Panc1 (cell line): ENCODE results near the gene DMBX1. TPM values are rescaled to one million over a fixed set of nuclear protein-coding genes. Genes with fewer than 3 reads are reported as not detected.
A peak's percentile ranks its signal among the peaks of the same experiment; 100 is the strongest.

Experiments used
- ATAC-seq: fragments of 200-7000 bp; cut with Tn5 transposase; 2 replicates; pipeline ENCODE4 v1.9.1; 2020; ENCODE audit warnings: mild to moderate bottlenecking, moderate library complexity
- BruUV-seq: library from RNA; stranded (reverse); fragments of 400-500 nt; replicated peaks from 2 replicates; lab custom pipeline; 2021; lab: Mats Ljungman, UMichigan
- CTCF ChIA-PET: fragments of 300-600 bp; sonication (Branson Sonifier 250); formaldehyde crosslinking; loops from one replicate; lab custom pipeline; 2022; ENCODE audit warnings: antibody characterized with exemption; lab: Charles Lee
- POLR2A ChIA-PET: fragments of 300-600 bp; sonication (Branson Sonifier 250); formaldehyde crosslinking; loops from one replicate; lab custom pipeline; 2022; ENCODE audit warnings: antibody characterized with exemption; lab: Charles Lee
- DNase-seq: peaks from one replicate; pipeline ENCODE4 v3.0.0-alpha.2; 2010; ENCODE audit warnings: low read depth, low spot score
- H3K27ac ChIP-seq: 2 replicates; pipeline ENCODE4 v1.5.1; 2011; ENCODE audit warnings: mild to moderate bottlenecking, low read length, inconsistent platforms
- H3K27me3 ChIP-seq: fragments of 200-500 bp; sonication (Bioruptor generic); 2 replicates; pipeline ENCODE4 v1.6.0; 2014; ENCODE audit warnings: low read length, inconsistent platforms; ENCODE audit not compliant: control insufficient read depth, insufficient read depth
- H3K36me3 ChIP-seq: fragments of 200-500 bp; sonication (Bioruptor generic); 2 replicates; pipeline ENCODE4 v1.5.1; 2014; ENCODE audit warnings: inconsistent platforms, mild to moderate bottlenecking, low read length, moderate library complexity; ENCODE audit not compliant: control insufficient read depth, insufficient read depth
- H3K4me1 ChIP-seq: 2 replicates; pipeline ENCODE4 v1.5.1; 2011; ENCODE audit warnings: inconsistent platforms, mild to moderate bottlenecking, low read length, moderate library complexity; ENCODE audit not compliant: control insufficient read depth, insufficient read depth
- H3K4me3 ChIP-seq, 2 experiments: 2 replicates each; pipeline ENCODE4 v1.5.1; 2011 to 2012; ENCODE audit warnings: low read depth in 2 of 2, low read length in 2 of 2, mild to moderate bottlenecking in 2 of 2, inconsistent platforms in 1 of 2, moderate library complexity in 1 of 2
- H3K9me3 ChIP-seq: fragments of 200-500 bp; sonication (Bioruptor generic); 2 replicates; pipeline ENCODE4 v1.5.1; 2014; ENCODE audit warnings: low read depth, mild to moderate bottlenecking, inconsistent platforms, low read length, moderate library complexity; ENCODE audit not compliant: control insufficient read depth, insufficient read depth
- POLR2AphosphoS5 ChIP-seq: IDR thresholded peaks from 2 replicates; pipeline ENCODE4 v1.6.1; 2012; ENCODE audit warnings: mild to moderate bottlenecking, low read depth, low read length, moderate library complexity
- SIN3A ChIP-seq: IDR thresholded peaks from 2 replicates; pipeline ENCODE4 v1.6.1; 2012; ENCODE audit warnings: low read depth, mild to moderate bottlenecking, low read length, moderate library complexity, borderline replicate concordance; ENCODE audit not compliant: insufficient read depth
- TCF7L2 ChIP-seq: IDR thresholded peaks from 2 replicates; pipeline ENCODE4 v1.6.1; 2011; ENCODE audit warnings: mild to moderate bottlenecking, low read depth, low read length, inconsistent platforms
- in situ Hi-C: cut with HindIII; loops from 2 replicates; pipeline ENCODE4 v1.10.0; 2016; ENCODE audit warnings: low sequenced_read_pairs, low pct_unique_long_range_greater_than_20kb
- intact Hi-C: fragments of 100-400 bp; cut with micrococcal nuclease; formaldehyde crosslinking; loops from one replicate; pipeline ENCODE4 v1.10.0; 2022; ENCODE audit not compliant: unreplicated experiment
- total RNA-seq: library from RNA; stranded (reverse); gene quantifications from one replicate; pipeline ENCODE4 v1.2.1, GENCODE V29; 2021; ENCODE audit not compliant: unreplicated experiment
- TF ChIP-seq, protein P1 (sequence below): fragments of 450-650 bp; IDR thresholded peaks from 2 replicates; pipeline ENCODE4 v1.5.1; 2017; ENCODE audit warnings: mild to moderate bottlenecking
- TF ChIP-seq, protein P2 (sequence below), 2 experiments: IDR thresholded peaks; 2 replicates each; pipeline ENCODE4 v1.6.1; 2011 to 2012; ENCODE audit warnings: low read depth in 2 of 2, control low read depth in 1 of 2, low read length in 1 of 2, mild to moderate bottlenecking in 1 of 2, moderate library complexity in 1 of 2; ENCODE audit not compliant: insufficient read depth in 1 of 2

DMBX1 gene
- total RNA-seq, 1 experiment from 2014 or later = 0.05 TPM

DNA sequence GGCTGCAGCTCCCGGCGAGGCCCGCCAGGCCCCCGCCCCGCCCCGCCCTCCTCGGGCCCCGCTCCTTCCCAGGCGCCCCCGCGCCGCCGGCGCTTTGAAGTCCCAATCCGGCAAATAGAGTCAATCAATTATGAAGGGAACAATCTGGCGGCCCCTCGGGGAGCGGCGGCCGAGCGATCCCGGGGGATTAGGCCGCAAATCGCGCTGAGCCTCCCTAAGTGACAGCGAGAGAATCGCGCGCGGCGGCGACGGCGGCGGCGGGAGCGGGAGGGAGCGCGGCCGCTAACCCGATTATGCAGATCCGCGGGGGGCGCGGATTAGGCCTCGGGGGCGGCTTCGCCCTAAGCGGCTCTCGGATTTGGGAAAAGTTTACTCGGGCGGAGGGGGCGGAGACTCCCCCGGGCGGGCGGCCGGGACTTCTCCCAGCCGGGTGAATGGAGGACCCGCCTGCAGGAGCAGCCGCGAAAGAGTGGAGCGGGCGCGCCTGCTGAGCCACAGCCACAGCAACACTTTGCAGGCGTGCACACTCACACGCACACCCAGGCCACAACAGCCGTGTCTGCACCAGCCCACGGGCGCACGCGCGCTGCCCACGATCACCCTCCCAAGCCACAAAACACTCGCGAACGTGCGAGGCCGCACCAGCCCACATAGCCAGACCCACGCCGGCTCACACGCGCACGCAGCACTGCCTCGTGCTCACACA, 23.0 kb upstream of the DMBX1 start:
- H3K27me3 ChIP-seq = peaks cover 5% of the 10 kb centered on the region; the same call in 1 of the 2 replicates
- intact Hi-C loops = no loop called here
- peaks cover 3% of the 10 kb centered on the region; the same call in 1 of the 2 replicates for H3K4me1 ChIP-seq

DNA sequence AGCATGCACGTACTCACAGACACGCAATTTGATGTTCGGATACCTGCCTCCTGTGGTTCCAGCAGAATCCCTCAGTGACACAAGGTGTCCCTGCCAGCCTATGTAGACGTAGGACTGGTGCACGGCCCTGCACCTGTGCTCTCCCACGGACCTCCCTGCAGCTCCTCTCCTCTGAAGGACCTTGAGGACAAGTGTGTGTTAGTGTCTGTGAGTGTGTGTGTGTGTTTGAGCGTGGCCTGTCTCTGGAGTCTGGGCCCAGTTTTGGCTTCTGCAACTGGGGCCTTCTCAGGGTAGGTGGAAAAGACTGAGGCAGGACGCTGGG, 22.5 kb upstream of the DMBX1 start:
- DNase-seq (no peak), ATAC-seq (no peak; the same call in 1 of the 2 replicates)
- peaks cover 3% of the 10 kb centered on the region; the same call in 1 of the 2 replicates for H3K4me1 ChIP-seq
- H3K36me3 ChIP-seq = no peaks in the 10 kb centered on the region
- H3K27ac ChIP-seq = no peak overlapping the region
- in situ Hi-C loops = no loop called here
- TF ChIP-seq POLR2AphosphoS5 (no peak), TCF7L2 (no peak), SIN3A (no peak)
- TF ChIP-seq, protein P1, sequence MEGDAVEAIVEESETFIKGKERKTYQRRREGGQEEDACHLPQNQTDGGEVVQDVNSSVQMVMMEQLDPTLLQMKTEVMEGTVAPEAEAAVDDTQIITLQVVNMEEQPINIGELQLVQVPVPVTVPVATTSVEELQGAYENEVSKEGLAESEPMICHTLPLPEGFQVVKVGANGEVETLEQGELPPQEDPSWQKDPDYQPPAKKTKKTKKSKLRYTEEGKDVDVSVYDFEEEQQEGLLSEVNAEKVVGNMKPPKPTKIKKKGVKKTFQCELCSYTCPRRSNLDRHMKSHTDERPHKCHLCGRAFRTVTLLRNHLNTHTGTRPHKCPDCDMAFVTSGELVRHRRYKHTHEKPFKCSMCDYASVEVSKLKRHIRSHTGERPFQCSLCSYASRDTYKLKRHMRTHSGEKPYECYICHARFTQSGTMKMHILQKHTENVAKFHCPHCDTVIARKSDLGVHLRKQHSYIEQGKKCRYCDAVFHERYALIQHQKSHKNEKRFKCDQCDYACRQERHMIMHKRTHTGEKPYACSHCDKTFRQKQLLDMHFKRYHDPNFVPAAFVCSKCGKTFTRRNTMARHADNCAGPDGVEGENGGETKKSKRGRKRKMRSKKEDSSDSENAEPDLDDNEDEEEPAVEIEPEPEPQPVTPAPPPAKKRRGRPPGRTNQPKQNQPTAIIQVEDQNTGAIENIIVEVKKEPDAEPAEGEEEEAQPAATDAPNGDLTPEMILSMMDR = no peak
- TF ChIP-seq, protein P2, sequence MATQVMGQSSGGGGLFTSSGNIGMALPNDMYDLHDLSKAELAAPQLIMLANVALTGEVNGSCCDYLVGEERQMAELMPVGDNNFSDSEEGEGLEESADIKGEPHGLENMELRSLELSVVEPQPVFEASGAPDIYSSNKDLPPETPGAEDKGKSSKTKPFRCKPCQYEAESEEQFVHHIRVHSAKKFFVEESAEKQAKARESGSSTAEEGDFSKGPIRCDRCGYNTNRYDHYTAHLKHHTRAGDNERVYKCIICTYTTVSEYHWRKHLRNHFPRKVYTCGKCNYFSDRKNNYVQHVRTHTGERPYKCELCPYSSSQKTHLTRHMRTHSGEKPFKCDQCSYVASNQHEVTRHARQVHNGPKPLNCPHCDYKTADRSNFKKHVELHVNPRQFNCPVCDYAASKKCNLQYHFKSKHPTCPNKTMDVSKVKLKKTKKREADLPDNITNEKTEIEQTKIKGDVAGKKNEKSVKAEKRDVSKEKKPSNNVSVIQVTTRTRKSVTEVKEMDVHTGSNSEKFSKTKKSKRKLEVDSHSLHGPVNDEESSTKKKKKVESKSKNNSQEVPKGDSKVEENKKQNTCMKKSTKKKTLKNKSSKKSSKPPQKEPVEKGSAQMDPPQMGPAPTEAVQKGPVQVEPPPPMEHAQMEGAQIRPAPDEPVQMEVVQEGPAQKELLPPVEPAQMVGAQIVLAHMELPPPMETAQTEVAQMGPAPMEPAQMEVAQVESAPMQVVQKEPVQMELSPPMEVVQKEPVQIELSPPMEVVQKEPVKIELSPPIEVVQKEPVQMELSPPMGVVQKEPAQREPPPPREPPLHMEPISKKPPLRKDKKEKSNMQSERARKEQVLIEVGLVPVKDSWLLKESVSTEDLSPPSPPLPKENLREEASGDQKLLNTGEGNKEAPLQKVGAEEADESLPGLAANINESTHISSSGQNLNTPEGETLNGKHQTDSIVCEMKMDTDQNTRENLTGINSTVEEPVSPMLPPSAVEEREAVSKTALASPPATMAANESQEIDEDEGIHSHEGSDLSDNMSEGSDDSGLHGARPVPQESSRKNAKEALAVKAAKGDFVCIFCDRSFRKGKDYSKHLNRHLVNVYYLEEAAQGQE (IDR thresholded peaks at IDR 0.05; ENCODE audit: insufficient read depth in 1 of 2, low read depth in 2 of 2, low read length in 1 of 2) = no peak
- peaks cover 5% of the 10 kb centered on the region; the same call in 1 of the 2 replicates for H3K27me3 ChIP-seq
- ChIA-PET POLR2A (no interaction called here), CTCF (no interaction called here)
- intact Hi-C loops = no loop called here
- H3K9me3 ChIP-seq = no peaks in the 10 kb centered on the region
- no TSS peak for BruUV-seq
- peak overlapping the region in 1 of 2 experiments; percentile 51; a peak in 1 of 4 replicates for H3K4me3 ChIP-seq

More for the DNA sequence above, 23.0 kb upstream of the DMBX1 start:
- Histone ChIP-seq H3K4me3 (peak overlapping the region; percentile 50 to 51), H3K9me3 (no peaks in the 10 kb centered on the region), H3K27ac (no peak overlapping the region), H3K36me3 (no peaks in the 10 kb centered on the region)
- BruUV-seq = no TSS peak
- in situ Hi-C loops = no loop called here
- ChIA-PET CTCF (no interaction called here), POLR2A (interaction anchor here (0.5 kb wide), 1 partner anchor 10 kb away, joined by 4 read pairs; no protein-coding TSS in a partner anchor)
- no peak for DNase-seq
- ATAC-seq = peak; percentile 70
- TF ChIP-seq, protein P1 = no peak
- TF ChIP-seq TCF7L2 (peak; percentile 94), SIN3A (no peak), POLR2AphosphoS5 (no peak)
- TF ChIP-seq, protein P2 (IDR thresholded peaks at IDR 0.05; ENCODE audit: insufficient read depth in 1 of 2, low read depth in 2 of 2, low read length in 1 of 2) = 0 out of 4 replicates have a peak, but pooled peaks of 1 of the 2 experiments have one; percentile 32
